Psoas muscle (tissue), 8 donors: ENCODE measurements around the gene EVC2. TPM values are rescaled to one million over a fixed set of nuclear protein-coding genes. Genes with fewer than 3 reads are reported as not detected.

ENCODE experiments used
- ATAC-seq, 4 donors: fragments of 200-7000 bp; cut with Tn5 transposase; one replicate each; pipeline ENCODE4 v1.9.1; 2020; ENCODE audit warnings: moderate library complexity in 3 of 4, mild to moderate bottlenecking in 2 of 4
- DNase-seq, 2 donors: peaks; one replicate each; pipeline ENCODE4 v3.0.0-alpha.2; 2020
- H3K27ac ChIP-seq: fragments of 200-600 bp; one replicate; pipeline ENCODE4 v1.8.0; 2022
- H3K27me3 ChIP-seq, 3 donors: fragments of 200-600 bp in 1 of 3; one replicate each; pipeline versions ENCODE4 v1.6.1 to v1.8.0; 2013 to 2022; ENCODE audit warnings: low read length in 2 of 3, mild to moderate bottlenecking in 2 of 3, moderate library complexity in 1 of 3; ENCODE audit not compliant: insufficient read depth in 3 of 3
- H3K36me3 ChIP-seq, 2 donors: fragments of 200-600 bp in 1 of 2; one replicate each; pipeline versions ENCODE4 v1.6.1 to v1.8.0; 2013 to 2022; ENCODE audit warnings: low read depth in 1 of 2, mild to moderate bottlenecking in 1 of 2, moderate library complexity in 1 of 2; ENCODE audit not compliant: insufficient read depth in 1 of 2
- H3K4me1 ChIP-seq: fragments of 200-600 bp; one replicate; pipeline ENCODE4 v1.8.0; 2022
- H3K4me3 ChIP-seq: fragments of 200-600 bp; one replicate; pipeline ENCODE4 v1.8.0; 2022; ENCODE audit warnings: mild to moderate bottlenecking
- H3K9me3 ChIP-seq: fragments of 200-600 bp; one replicate; pipeline ENCODE4 v1.8.0; 2022
- WGBS, 3 donors: extraction: QIAGEN DNeasy Blood & Tissue Kit; methylation state at CpG; one replicate each; pipeline versions ENCODE4 v1.1.6 to v1.1.7; 2013; 5-methylcytosine and 5-hydroxymethylcytosine counted together
- intact Hi-C, 2 donors: fragments of 100-400 bp; cut with DNase I; formaldehyde crosslinking; loops; one replicate each; pipeline versions ENCODE4 v1.11.0 to v1.14.2; 2022
- polyA plus RNA-seq, 3 donors: library from polyadenylated mRNA; stranded (reverse); fragments of 200-250 nt; gene quantifications; one replicate each; pipeline ENCODE4 v1.2.3, GENCODE V29; 2013
- total RNA-seq, 4 donors: library from RNA; stranded (reverse); fragmentation: NEBNext Ultra II Directional in 2 of 4; extraction: Animal tissue kit (Norgen Biotek cat#: 25700) in 2 of 4; gene quantifications; one replicate each; pipeline versions ENCODE4 v1.2.1 to v1.2.4, GENCODE V29; 2021 to 2023
- TF ChIP-seq, protein P1 (sequence below): fragments of 200-600 bp; IDR thresholded peaks from one replicate; pipeline ENCODE4 v1.8.0; 2022; ENCODE audit warnings: antibody characterized with exemption
- donor health status: healthy with polysubstance abuse.
- donor health status: DM: no; HTN: no; CAD: no; lungs with moderate emphysema.
- donor health status: Bipolar disorder and iron deficiency.
- donor health status: healthy.
- donor health status: DM: yes; HTN: yes; CAD: no.
- donor health status: DM: no; HTN: no; CAD: no.
- donor health status: DM: no; HTN: no; CAD: no.
- donor health status: DM: yes; HTN: yes; CAD: no.

Gene EVC2
- total and polyA plus RNA-seq, 7 donors = 0.24 to 1.0 (median 0.44) TPM

- intact Hi-C loops = no loop called here
- peaks cover 0 to 6% of the 10 kb centered on the region in 2 donors for H3K36me3 ChIP-seq
- DNase-seq = no peak
- ATAC-seq = no peak
- WGBS, 3 donors = 92 to 94% (median 93%) methylated on average over 10 of the region's 10 CpGs
- no peak overlapping the region for H3K27ac ChIP-seq
- H3K4me3 ChIP-seq = no peak overlapping the region
- TF ChIP-seq, protein P1, sequence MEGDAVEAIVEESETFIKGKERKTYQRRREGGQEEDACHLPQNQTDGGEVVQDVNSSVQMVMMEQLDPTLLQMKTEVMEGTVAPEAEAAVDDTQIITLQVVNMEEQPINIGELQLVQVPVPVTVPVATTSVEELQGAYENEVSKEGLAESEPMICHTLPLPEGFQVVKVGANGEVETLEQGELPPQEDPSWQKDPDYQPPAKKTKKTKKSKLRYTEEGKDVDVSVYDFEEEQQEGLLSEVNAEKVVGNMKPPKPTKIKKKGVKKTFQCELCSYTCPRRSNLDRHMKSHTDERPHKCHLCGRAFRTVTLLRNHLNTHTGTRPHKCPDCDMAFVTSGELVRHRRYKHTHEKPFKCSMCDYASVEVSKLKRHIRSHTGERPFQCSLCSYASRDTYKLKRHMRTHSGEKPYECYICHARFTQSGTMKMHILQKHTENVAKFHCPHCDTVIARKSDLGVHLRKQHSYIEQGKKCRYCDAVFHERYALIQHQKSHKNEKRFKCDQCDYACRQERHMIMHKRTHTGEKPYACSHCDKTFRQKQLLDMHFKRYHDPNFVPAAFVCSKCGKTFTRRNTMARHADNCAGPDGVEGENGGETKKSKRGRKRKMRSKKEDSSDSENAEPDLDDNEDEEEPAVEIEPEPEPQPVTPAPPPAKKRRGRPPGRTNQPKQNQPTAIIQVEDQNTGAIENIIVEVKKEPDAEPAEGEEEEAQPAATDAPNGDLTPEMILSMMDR = no peak
- H3K27me3 ChIP-seq = no peaks in the 10 kb centered on the region
- no peaks in the 10 kb centered on the region for H3K4me1 ChIP-seq
- no peaks in the 10 kb centered on the region for H3K9me3 ChIP-seq
These were observed 29.4 kb downstream of the EVC2 start for GRCh38 chr4:5678977-5679376.

- Histone ChIP-seq H3K9me3 (no peaks in the 10 kb centered on the region), H3K4me3 (no peak overlapping the region), H3K36me3 (peaks cover 0 to 6% of the 10 kb centered on the region in 2 donors), H3K4me1 (no peaks in the 10 kb centered on the region), H3K27ac (no peak overlapping the region), H3K27me3 (no peaks in the 10 kb centered on the region)
- intact Hi-C loops = no loop called here
- WGBS, 3 donors = 91 to 94% (median 93%) methylated on average over 8 of the region's 8 CpGs
- ATAC-seq = no peak
- TF ChIP-seq, protein P1 = no peak
- DNase-seq = no peak
These were observed 31.6 kb downstream of the EVC2 start for GRCh38 chr4:5676763-5677162.

DNA sequence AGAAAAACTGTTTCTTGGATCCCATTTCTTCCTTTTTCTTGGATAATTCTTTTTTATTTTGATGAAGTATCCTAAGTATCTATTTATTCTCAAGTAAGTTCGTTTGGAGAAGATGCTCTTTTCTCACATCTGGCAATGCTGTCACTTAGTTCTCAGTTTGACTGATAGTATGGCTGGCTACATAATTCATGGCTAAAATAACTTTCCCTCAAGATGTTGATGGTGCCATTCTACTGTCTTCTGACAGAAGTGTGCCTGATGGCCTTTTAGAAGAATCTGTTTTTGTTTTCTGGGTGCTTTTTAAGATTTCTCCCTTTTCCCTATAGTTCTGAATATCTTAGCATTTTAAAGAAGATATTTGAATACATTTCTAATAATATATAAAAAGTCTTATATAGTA lies 41.6 kb downstream of the EVC2 start:
- WGBS, 3 donors = 77 to 84% (median 81%) methylated on average over 1 of the region's 1 CpG
- Histone ChIP-seq H3K27me3 (no peaks in the 10 kb centered on the region), H3K9me3 (no peaks in the 10 kb centered on the region), H3K4me1 (no peaks in the 10 kb centered on the region), H3K4me3 (no peak overlapping the region), H3K27ac (no peak overlapping the region), H3K36me3 (peaks cover 0 to 3% of the 10 kb centered on the region in 2 donors)
- intact Hi-C loops = no loop called here
- ATAC-seq (no peak), DNase-seq (no peak)
- TF ChIP-seq, protein P1 = no peak

DNA sequence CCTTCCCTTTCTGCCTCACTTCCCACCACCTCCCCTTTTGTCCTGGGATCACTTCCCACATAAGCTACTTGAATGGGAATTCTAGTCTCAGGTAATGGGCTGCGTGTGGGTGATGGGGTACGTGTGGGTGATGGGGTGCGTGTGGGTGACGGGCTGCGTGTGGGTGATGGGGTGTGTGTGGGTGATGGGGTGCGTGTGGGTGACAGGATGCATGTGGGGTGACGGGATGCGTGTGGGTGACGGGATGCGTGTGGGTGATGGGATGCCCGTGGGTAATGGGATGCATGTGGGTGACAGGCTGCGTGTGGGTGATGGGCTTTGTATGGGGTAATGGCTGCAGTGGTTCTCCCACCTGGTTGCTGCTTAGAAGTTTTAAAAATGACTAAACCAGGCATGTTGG lies 43.6 kb downstream of the EVC2 start:
- TF ChIP-seq, protein P1 = no peak
- Histone ChIP-seq H3K4me1 (no peaks in the 10 kb centered on the region), H3K27me3 (no peaks in the 10 kb centered on the region), H3K4me3 (no peak overlapping the region), H3K27ac (no peak overlapping the region), H3K9me3 (no peaks in the 10 kb centered on the region), H3K36me3 (peaks cover 0 to 3% of the 10 kb centered on the region in 2 donors)
- intact Hi-C loops = no loop called here
- 94 to 99% (median 96%) methylated on average over 12 of the region's 12 CpGs for WGBS, 3 donors
- no peak for ATAC-seq
- no peak for DNase-seq

- Histone ChIP-seq H3K4me3 (no peak overlapping the region), H3K9me3 (no peaks in the 10 kb centered on the region), H3K27ac (no peak overlapping the region), H3K4me1 (no peaks in the 10 kb centered on the region), H3K36me3 (peaks cover 0 to 3% of the 10 kb centered on the region in 2 donors), H3K27me3 (no peaks in the 10 kb centered on the region)
- ATAC-seq (no peak), DNase-seq (no peak)
- TF ChIP-seq, protein P1 = no peak
- intact Hi-C loops = no loop called here
- 68 to 82% (median 79%) methylated on average over 1 of the region's 1 CpG for WGBS, 3 donors
These were observed 45.8 kb downstream of the EVC2 start for GRCh38 chr4:5662555-5662954.
